ENCODE measurements around the gene ZNF514. TPM values are rescaled to one million over a fixed set of nuclear protein-coding genes. Genes with fewer than 3 reads are reported as not detected.

The ZNF514 gene
- total and polyA plus RNA-seq, 2 of the 8 experiments (the other 6 are each of a cell fraction or from before 2014, with no cell fraction given): 5.3 to 13.3 TPM

GRCh38 chr2:95165371-95166064 lies 5.9 kb upstream of the ZNF514 start, which contains the start of gene ZNF2 (continued):
- no peak for TF ChIP-seq EZH2 (IDR thresholded peaks at IDR 0.05; ENCODE audit: low read depth, low read length, severe bottlenecking)
- TF ChIP-seq TCF12 (IDR thresholded peaks at IDR 0.05; ENCODE audit: low read depth, low read length): no peak
- TF ChIP-seq, protein P1, sequence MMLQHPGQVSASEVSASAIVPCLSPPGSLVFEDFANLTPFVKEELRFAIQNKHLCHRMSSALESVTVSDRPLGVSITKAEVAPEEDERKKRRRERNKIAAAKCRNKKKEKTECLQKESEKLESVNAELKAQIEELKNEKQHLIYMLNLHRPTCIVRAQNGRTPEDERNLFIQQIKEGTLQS (IDR thresholded peaks at IDR 0.05; ENCODE audit: insufficient read depth, low read depth, low read length): peak; percentile 86

Measured in H1 (cell line).